HCT116 (cell line): ENCODE data around the gene FGF6. TPM values are rescaled to one million over a fixed set of nuclear protein-coding genes. Genes with fewer than 3 reads are reported as not detected.

Experiments
- ATAC-seq: fragments of 200-7000 bp; cut with Tn5 transposase; 2 replicates; pipeline ENCODE4 v1.9.1; 2020; ENCODE audit warnings: mild to moderate bottlenecking, moderate library complexity
- BruUV-seq: library from RNA; stranded (reverse); fragments of 400-500 nt; replicated peaks from 2 replicates; lab custom pipeline; 2021; lab: Mats Ljungman, UMichigan
- CTCF ChIA-PET: fragments of 300-600 bp; sonication (Branson Sonifier 250); formaldehyde crosslinking; loops from one replicate; lab custom pipeline; 2021; ENCODE audit warnings: antibody characterized with exemption; lab: Charles Lee
- POLR2A ChIA-PET: fragments of 300-600, 350-600 bp; sonication (Branson Sonifier 250); formaldehyde crosslinking; loops from one replicate; lab custom pipeline; 2021; ENCODE audit warnings: antibody characterized with exemption; lab: Charles Lee
- RAD21 ChIA-PET, 2 experiments: fragments of 300-600 bp; sonication (Branson Sonifier 250); formaldehyde crosslinking; loops; one replicate each; lab custom pipeline; 2023; ENCODE audit warnings: low total read pairs in 2 of 2; ENCODE audit not compliant: uncharacterized antibody in 2 of 2, unreplicated experiment in 2 of 2, low non-redundant PET in 1 of 2; lab: Charles Lee
- DNase-seq: peaks from one replicate; pipeline ENCODE4 v3.0.0-alpha.2; 2010; ENCODE audit warnings: low read depth, low spot score
- H2AFZ ChIP-seq: fragments of 200-600 bp; shearing (Covaris generic), sonication (generic); 2 replicates; pipeline ENCODE4 v1.6.1; 2017; ENCODE audit warnings: low read depth, mixed run types, mixed read lengths, antibody characterized with exemption, low read length; ENCODE audit not compliant: poor library complexity, severe bottlenecking
- H3K27ac ChIP-seq: 2 replicates; pipeline ENCODE4 v1.5.1; 2012; ENCODE audit warnings: low read depth, low read length
- H3K27me3 ChIP-seq: fragments of 200-600 bp; sonication (generic); 2 replicates; pipeline ENCODE4 v1.6.1; 2016; ENCODE audit warnings: mixed run types, low read length, mixed read lengths; ENCODE audit not compliant: insufficient read depth
- H3K36me3 ChIP-seq, 2 experiments: fragments of 200-500 bp in 1 of 2; fragments of 200-600 bp in 1 of 2; sonication (Bioruptor generic) in 1 of 2; sonication (generic) in 1 of 2; 2 replicates each; pipeline versions ENCODE4 v1.5.1 to v1.6.1; 2014 to 2016; ENCODE audit warnings: low read length in 2 of 2, inconsistent platforms in 1 of 2, mixed read lengths in 1 of 2, mixed run types in 1 of 2; ENCODE audit not compliant: insufficient read depth in 2 of 2, control insufficient read depth in 1 of 2
- H3K4me1 ChIP-seq, 2 experiments: fragments of 200-600 bp in 1 of 2; sonication (generic) in 1 of 2; 2 replicates each; pipeline versions ENCODE4 v1.5.1 to v1.6.1; 2012 to 2017; ENCODE audit warnings: low read length in 2 of 2, inconsistent platforms in 1 of 2, mild to moderate bottlenecking in 1 of 2, mixed read lengths in 1 of 2, mixed run types in 1 of 2, moderate library complexity in 1 of 2; ENCODE audit not compliant: insufficient read depth in 2 of 2, control insufficient read depth in 1 of 2
- H3K4me2 ChIP-seq: fragments of 200-600 bp; sonication (generic); 2 replicates; pipeline ENCODE4 v1.6.1; 2017; ENCODE audit warnings: mixed run types, low read length, mixed read lengths
- H3K4me3 ChIP-seq, 2 experiments: fragments of 200-600 bp in 1 of 2; sonication (generic) in 1 of 2; replicated peaks in 1 of 2; 2 replicates each; pipeline ENCODE4 v1.5.1; 2011 to 2016; ENCODE audit warnings: low read length in 2 of 2, control low read depth in 1 of 2, low read depth in 1 of 2, mild to moderate bottlenecking in 1 of 2, mixed read lengths in 1 of 2, mixed run types in 1 of 2
- H3K79me2 ChIP-seq: fragments of 200-600 bp; sonication (generic); 2 replicates; pipeline ENCODE4 v1.6.1; 2017; ENCODE audit warnings: mild to moderate bottlenecking, mixed run types, low read length, moderate library complexity, mixed read lengths; ENCODE audit not compliant: insufficient read depth
- H3K9ac ChIP-seq: fragments of 200-600 bp; sonication (generic); 2 replicates; pipeline ENCODE4 v1.6.1; 2016; ENCODE audit warnings: low read length, mixed read lengths
- H3K9me2 ChIP-seq: fragments of 200-600 bp; sonication (generic), shearing (Covaris generic); 2 replicates; pipeline ENCODE4 v1.6.1; 2017; ENCODE audit warnings: mixed run types, mild to moderate bottlenecking, moderate library complexity; ENCODE audit not compliant: insufficient read depth
- H3K9me3 ChIP-seq, 2 experiments: fragments of 200-500 bp in 1 of 2; fragments of 200-600 bp in 1 of 2; sonication (Bioruptor generic) in 1 of 2; sonication (generic) in 1 of 2; 2 replicates each; pipeline ENCODE4 v1.6.1; 2014 to 2017; ENCODE audit warnings: low read length in 2 of 2, mixed read lengths in 2 of 2, inconsistent platforms in 1 of 2, low read depth in 1 of 2, mild to moderate bottlenecking in 1 of 2, mixed run types in 1 of 2, moderate library complexity in 1 of 2; ENCODE audit not compliant: control insufficient read depth in 1 of 2, insufficient read depth in 1 of 2
- H4K20me1 ChIP-seq: fragments of 200-600 bp; sonication (generic), shearing (Covaris generic); 2 replicates; pipeline ENCODE4 v1.6.1; 2017; ENCODE audit warnings: mixed run types, mild to moderate bottlenecking, moderate library complexity; ENCODE audit not compliant: insufficient read depth
- ATF3 ChIP-seq: IDR thresholded peaks from 2 replicates; pipeline ENCODE4 v1.6.1; 2012
- CBX3 ChIP-seq: IDR thresholded peaks from 2 replicates; pipeline ENCODE4 v1.6.1; 2012; ENCODE audit warnings: low read depth
- CEBPB ChIP-seq: IDR thresholded peaks from 2 replicates; pipeline ENCODE4 v1.6.1; 2012; ENCODE audit warnings: low read depth
- EZH2 ChIP-seq: fragments of 200-600 bp; sonication (generic); IDR thresholded peaks from 2 replicates; pipeline ENCODE4 v1.6.1; 2017; ENCODE audit warnings: antibody characterized with exemption, mixed run types
- JUND ChIP-seq: IDR thresholded peaks from 2 replicates; pipeline ENCODE4 v1.6.1; 2012
- MAX ChIP-seq: IDR thresholded peaks from 2 replicates; pipeline ENCODE4 v1.6.1; 2012
- POLR2AphosphoS5 ChIP-seq: IDR thresholded peaks from 2 replicates; pipeline ENCODE4 v1.6.1; 2011; ENCODE audit warnings: mild to moderate bottlenecking, low read depth, low read length, moderate library complexity
- RAD21 ChIP-seq: IDR thresholded peaks from 2 replicates; pipeline ENCODE4 v1.6.1; 2012; ENCODE audit warnings: low read depth, mild to moderate bottlenecking
- REST ChIP-seq: IDR thresholded peaks from 2 replicates; pipeline ENCODE4 v1.6.1; 2012; ENCODE audit warnings: low read depth
- SIN3A ChIP-seq: IDR thresholded peaks from 2 replicates; pipeline ENCODE4 v1.6.1; 2012; ENCODE audit warnings: low read depth
- TCF7L2 ChIP-seq: IDR thresholded peaks from 2 replicates; pipeline ENCODE4 v1.7.0; 2011; ENCODE audit warnings: borderline replicate concordance, inconsistent platforms; ENCODE audit not compliant: insufficient read depth, insufficient read length; ENCODE audit errors: extremely low read depth
- YY1 ChIP-seq: IDR thresholded peaks from 2 replicates; pipeline ENCODE4 v1.6.1; 2011; ENCODE audit warnings: low read length, low read depth, moderate library complexity, mild to moderate bottlenecking; ENCODE audit not compliant: insufficient replicate concordance; ENCODE audit errors: extremely low read depth
- ZNF274 ChIP-seq: fragments of 200-500 bp; sonication (Bioruptor generic); IDR thresholded peaks from 2 replicates; pipeline ENCODE4 v1.6.1; 2014; ENCODE audit warnings: mild to moderate bottlenecking, low read depth, low read length, inconsistent platforms
- intact Hi-C: fragments of 100-400 bp; cut with micrococcal nuclease; formaldehyde crosslinking; loops from 2 replicates; pipeline ENCODE4 v1.10.0; 2022
- total RNA-seq: library from RNA; stranded (reverse); gene quantifications from one replicate; pipeline ENCODE4 v1.2.1, GENCODE V29; 2021; ENCODE audit not compliant: unreplicated experiment
- TF ChIP-seq, protein P1 (sequence below): IDR thresholded peaks from 2 replicates; pipeline ENCODE4 v1.6.1; 2011; ENCODE audit warnings: mild to moderate bottlenecking, low read length, moderate library complexity; ENCODE audit not compliant: insufficient replicate concordance; ENCODE audit errors: extremely low read depth

FGF6 gene
- total RNA-seq, 1 experiment from 2014 or later = not detected

GRCh38 chr12:4440187-4440941 lies 5.3 kb downstream of the FGF6 start:
- H2AFZ ChIP-seq = no peak overlapping the region
- ChIA-PET POLR2A (no interaction called here), RAD21 (interaction anchor here in 1 of 2 experiments (0.7 kb wide), 1 partner anchor 556 kb away, joined by 3 read pairs; no protein-coding TSS in a partner anchor), CTCF (no interaction called here)
- no peak overlapping the region for H3K4me3 ChIP-seq
- H3K36me3 ChIP-seq = no peaks in the 10 kb centered on the region
- intact Hi-C loops = no loop called here
- no TSS peak for BruUV-seq
- DNase-seq (no peak), ATAC-seq (no peak)
- no peak overlapping the region for H3K27ac ChIP-seq
- no peaks in the 10 kb centered on the region for H4K20me1 ChIP-seq
- no peaks in the 10 kb centered on the region for H3K9me3 ChIP-seq
- H3K4me1 ChIP-seq = peaks cover 0 to 4% of the 10 kb centered on the region in 2 experiments; a peak in 1 of 4 replicates
- TF ChIP-seq ATF3 (no peak), TCF7L2 (no peak), JUND (no peak), POLR2AphosphoS5 (no peak), REST (no peak), CEBPB (no peak), EZH2 (no peak), CBX3 (no peak), RAD21 (no peak), MAX (no peak), SIN3A (no peak), ZNF274 (no peak), YY1 (no peak)
- TF ChIP-seq, protein P1, sequence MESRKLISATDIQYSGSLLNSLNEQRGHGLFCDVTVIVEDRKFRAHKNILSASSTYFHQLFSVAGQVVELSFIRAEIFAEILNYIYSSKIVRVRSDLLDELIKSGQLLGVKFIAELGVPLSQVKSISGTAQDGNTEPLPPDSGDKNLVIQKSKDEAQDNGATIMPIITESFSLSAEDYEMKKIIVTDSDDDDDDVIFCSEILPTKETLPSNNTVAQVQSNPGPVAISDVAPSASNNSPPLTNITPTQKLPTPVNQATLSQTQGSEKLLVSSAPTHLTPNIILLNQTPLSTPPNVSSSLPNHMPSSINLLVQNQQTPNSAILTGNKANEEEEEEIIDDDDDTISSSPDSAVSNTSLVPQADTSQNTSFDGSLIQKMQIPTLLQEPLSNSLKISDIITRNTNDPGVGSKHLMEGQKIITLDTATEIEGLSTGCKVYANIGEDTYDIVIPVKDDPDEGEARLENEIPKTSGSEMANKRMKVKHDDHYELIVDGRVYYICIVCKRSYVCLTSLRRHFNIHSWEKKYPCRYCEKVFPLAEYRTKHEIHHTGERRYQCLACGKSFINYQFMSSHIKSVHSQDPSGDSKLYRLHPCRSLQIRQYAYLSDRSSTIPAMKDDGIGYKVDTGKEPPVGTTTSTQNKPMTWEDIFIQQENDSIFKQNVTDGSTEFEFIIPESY = no peak
- peaks cover 22% of the 10 kb centered on the region for H3K27me3 ChIP-seq
- no peaks in the 10 kb centered on the region for H3K9me2 ChIP-seq
- H3K9ac ChIP-seq = no peak overlapping the region
- no peaks in the 10 kb centered on the region for H3K79me2 ChIP-seq
- no peak overlapping the region for H3K4me2 ChIP-seq
